Cardiac muscle cell (in vitro differentiated cells and primary cell): ENCODE measurements around the gene ANKDD1A. TPM values are rescaled to one million over a fixed set of nuclear protein-coding genes. Genes with fewer than 3 reads are reported as not detected.

Experiments
- DNase-seq, 2 donors: peaks; one replicate each; pipeline versions ENCODE4 v3.0.0 to v3.0.0-alpha.2; 2010 to 2017; ENCODE audit warnings: low read depth in 1 of 2, low spot score in 1 of 2
- H3K27ac ChIP-seq: fragments of 200-600 bp; sonication (generic); 2 replicates; pipeline ENCODE4 v1.5.1; 2016
- H3K27me3 ChIP-seq: fragments of 200-600 bp; sonication (generic); 2 replicates; pipeline ENCODE4 v1.6.0; 2016; ENCODE audit warnings: control low read depth
- H3K36me3 ChIP-seq: fragments of 200-600 bp; sonication (generic); 2 replicates; pipeline ENCODE4 v1.5.1; 2016; ENCODE audit warnings: control low read depth
- H3K4me1 ChIP-seq: fragments of 200-600 bp; sonication (generic); 2 replicates; pipeline ENCODE4 v1.8.1; 2017; ENCODE audit warnings: low read depth, mild to moderate bottlenecking, mixed run types
- H3K4me3 ChIP-seq: fragments of 200-600 bp; sonication (generic); 2 replicates; pipeline ENCODE4 v1.5.1; 2016; ENCODE audit warnings: mild to moderate bottlenecking
- H3K9me3 ChIP-seq: fragments of 200-600 bp; sonication (generic); 2 replicates; pipeline ENCODE4 v1.5.1; 2017; ENCODE audit warnings: low read depth, mild to moderate bottlenecking, control low read depth
- CTCF ChIP-seq: IDR thresholded peaks from 2 replicates; pipeline ENCODE4 v1.5.1; 2012; ENCODE audit warnings: low read depth, mild to moderate bottlenecking, low read length
- polyA plus RNA-seq: library from polyadenylated mRNA; unstranded; fragments of >200 nt; fragmentation: Nextera tagmentation; extraction: Ambion mirVana; gene quantifications from 2 replicates; pipeline ENCODE4 v1.2.1, GENCODE V29; 2016
- total RNA-seq: library from RNA; depleted of rRNA; stranded (reverse); fragments of >200 nt; gene quantifications from 2 replicates; pipeline ENCODE4 v1.2.3, GENCODE V29; 2016

ANKDD1A gene
- total and polyA plus RNA-seq, 2 experiments from 2014 or later: 2.9 to 5.4 TPM

- no peak for DNase-seq
- no peaks in the 10 kb centered on the region for H3K36me3 ChIP-seq
- peaks cover 12% of the 10 kb centered on the region for H3K4me1 ChIP-seq
- H3K9me3 ChIP-seq: no peaks in the 10 kb centered on the region
- H3K4me3 ChIP-seq: no peak overlapping the region
- H3K27me3 ChIP-seq: no peaks in the 10 kb centered on the region
- H3K27ac ChIP-seq: no peak overlapping the region
- no peak for TF ChIP-seq CTCF
Observed at GRCh38 chr15:64931381-64931780, 19.7 kb downstream of the ANKDD1A start.

- no peak for DNase-seq
- Histone ChIP-seq H3K36me3 (no peaks in the 10 kb centered on the region), H3K4me3 (no peak overlapping the region), H3K9me3 (no peaks in the 10 kb centered on the region), H3K27ac (no peak overlapping the region), H3K4me1 (peaks cover 2% of the 10 kb centered on the region), H3K27me3 (no peaks in the 10 kb centered on the region)
- TF ChIP-seq CTCF: no peak
Observed at GRCh38 chr15:64934023-64934422, 22.3 kb downstream of the ANKDD1A start.

GRCh38 chr15:64938192-64938591 lies 26.5 kb downstream of the ANKDD1A start:
- no peaks in the 10 kb centered on the region for H3K9me3 ChIP-seq
- H3K27me3 ChIP-seq: no peaks in the 10 kb centered on the region
- no peak overlapping the region for H3K4me3 ChIP-seq
- H3K4me1 ChIP-seq: no peaks in the 10 kb centered on the region
- no peak overlapping the region for H3K27ac ChIP-seq
- H3K36me3 ChIP-seq: no peaks in the 10 kb centered on the region
- no peak for TF ChIP-seq CTCF
- peak in 1 of 2 donors; percentile 25 for DNase-seq

GRCh38 chr15:64942356-64942755 lies 30.7 kb downstream of the ANKDD1A start:
- Histone ChIP-seq H3K4me3 (no peak overlapping the region), H3K27ac (no peak overlapping the region), H3K9me3 (no peaks in the 10 kb centered on the region), H3K36me3 (no peaks in the 10 kb centered on the region), H3K27me3 (no peaks in the 10 kb centered on the region), H3K4me1 (no peaks in the 10 kb centered on the region)
- DNase-seq: no peak
- no peak for TF ChIP-seq CTCF

- no peaks in the 10 kb centered on the region for H3K4me1 ChIP-seq
- H3K9me3 ChIP-seq: no peaks in the 10 kb centered on the region
- no peak for DNase-seq
- no peaks in the 10 kb centered on the region for H3K27me3 ChIP-seq
- H3K4me3 ChIP-seq: no peak overlapping the region
- H3K36me3 ChIP-seq: no peaks in the 10 kb centered on the region
- no peak overlapping the region for H3K27ac ChIP-seq
- TF ChIP-seq CTCF: no peak
Observed at GRCh38 chr15:64943512-64944225, 32.0 kb downstream of the ANKDD1A start.

- no peaks in the 10 kb centered on the region for H3K27me3 ChIP-seq
- DNase-seq: no peak
- H3K4me1 ChIP-seq: no peaks in the 10 kb centered on the region
- no peak overlapping the region for H3K4me3 ChIP-seq
- H3K9me3 ChIP-seq: no peaks in the 10 kb centered on the region
- TF ChIP-seq CTCF: no peak
- H3K36me3 ChIP-seq: no peaks in the 10 kb centered on the region
- no peak overlapping the region for H3K27ac ChIP-seq
Observed at GRCh38 chr15:64944961-64945360, 33.3 kb downstream of the ANKDD1A start.
